ENCODE data around the gene SPACDR.
A peak's percentile ranks its signal among the peaks of the same experiment; 100 is the strongest.

The SPACDR gene

DNA sequence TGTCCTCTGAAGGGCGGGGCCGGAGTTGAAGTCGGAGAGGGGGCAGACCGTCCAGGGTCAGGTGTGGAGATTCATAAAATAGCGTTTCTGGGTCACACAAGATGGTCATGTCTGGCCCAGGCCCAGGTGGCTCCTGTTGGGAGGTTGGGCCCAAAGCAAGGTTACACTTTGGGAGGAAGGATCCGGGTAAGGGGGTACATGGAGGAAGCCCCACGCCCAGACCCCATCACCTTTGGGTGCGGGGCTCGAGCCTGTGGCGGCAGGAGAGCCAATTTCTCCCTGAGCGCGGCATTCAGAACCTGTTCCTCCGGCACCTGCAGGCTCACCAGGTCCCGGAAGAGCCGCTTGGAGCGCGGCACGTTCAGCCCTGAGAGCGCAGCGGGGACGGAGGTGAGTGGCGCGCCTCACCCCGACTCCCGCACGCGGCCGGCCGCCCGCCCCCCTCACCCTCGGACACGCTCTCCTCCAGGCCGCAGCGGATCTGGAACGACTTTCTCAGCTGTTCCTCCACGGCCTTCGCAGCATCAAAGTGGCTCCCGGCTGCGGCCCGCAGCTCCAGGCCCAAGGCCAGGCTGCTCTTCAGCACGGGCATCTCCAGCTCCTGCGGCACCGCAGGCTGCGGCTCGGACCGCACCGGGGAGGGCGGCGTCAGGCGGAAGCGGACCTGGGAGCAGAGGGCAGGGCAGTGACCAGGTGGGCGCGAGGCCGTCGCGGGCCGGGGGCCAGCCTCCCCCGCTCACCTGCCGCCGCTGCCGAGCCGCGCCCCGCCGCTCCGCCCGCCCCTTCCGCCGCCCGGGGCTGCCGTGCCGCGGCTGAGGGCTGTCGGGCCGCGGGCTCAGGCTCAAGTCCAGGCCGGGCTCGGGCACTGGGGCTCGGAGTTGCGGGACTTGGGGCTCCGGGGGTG, 28.4 kb downstream of the SPACDR start:
- TF ChIP-seq, protein P1, sequence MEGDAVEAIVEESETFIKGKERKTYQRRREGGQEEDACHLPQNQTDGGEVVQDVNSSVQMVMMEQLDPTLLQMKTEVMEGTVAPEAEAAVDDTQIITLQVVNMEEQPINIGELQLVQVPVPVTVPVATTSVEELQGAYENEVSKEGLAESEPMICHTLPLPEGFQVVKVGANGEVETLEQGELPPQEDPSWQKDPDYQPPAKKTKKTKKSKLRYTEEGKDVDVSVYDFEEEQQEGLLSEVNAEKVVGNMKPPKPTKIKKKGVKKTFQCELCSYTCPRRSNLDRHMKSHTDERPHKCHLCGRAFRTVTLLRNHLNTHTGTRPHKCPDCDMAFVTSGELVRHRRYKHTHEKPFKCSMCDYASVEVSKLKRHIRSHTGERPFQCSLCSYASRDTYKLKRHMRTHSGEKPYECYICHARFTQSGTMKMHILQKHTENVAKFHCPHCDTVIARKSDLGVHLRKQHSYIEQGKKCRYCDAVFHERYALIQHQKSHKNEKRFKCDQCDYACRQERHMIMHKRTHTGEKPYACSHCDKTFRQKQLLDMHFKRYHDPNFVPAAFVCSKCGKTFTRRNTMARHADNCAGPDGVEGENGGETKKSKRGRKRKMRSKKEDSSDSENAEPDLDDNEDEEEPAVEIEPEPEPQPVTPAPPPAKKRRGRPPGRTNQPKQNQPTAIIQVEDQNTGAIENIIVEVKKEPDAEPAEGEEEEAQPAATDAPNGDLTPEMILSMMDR (IDR thresholded peaks at IDR 0.05; ENCODE audit: low read depth, low read length), result no peak
- H3K4me3 ChIP-seq (ENCODE audit: low read depth, low read length), result peak overlapping the region; percentile 80

DNA sequence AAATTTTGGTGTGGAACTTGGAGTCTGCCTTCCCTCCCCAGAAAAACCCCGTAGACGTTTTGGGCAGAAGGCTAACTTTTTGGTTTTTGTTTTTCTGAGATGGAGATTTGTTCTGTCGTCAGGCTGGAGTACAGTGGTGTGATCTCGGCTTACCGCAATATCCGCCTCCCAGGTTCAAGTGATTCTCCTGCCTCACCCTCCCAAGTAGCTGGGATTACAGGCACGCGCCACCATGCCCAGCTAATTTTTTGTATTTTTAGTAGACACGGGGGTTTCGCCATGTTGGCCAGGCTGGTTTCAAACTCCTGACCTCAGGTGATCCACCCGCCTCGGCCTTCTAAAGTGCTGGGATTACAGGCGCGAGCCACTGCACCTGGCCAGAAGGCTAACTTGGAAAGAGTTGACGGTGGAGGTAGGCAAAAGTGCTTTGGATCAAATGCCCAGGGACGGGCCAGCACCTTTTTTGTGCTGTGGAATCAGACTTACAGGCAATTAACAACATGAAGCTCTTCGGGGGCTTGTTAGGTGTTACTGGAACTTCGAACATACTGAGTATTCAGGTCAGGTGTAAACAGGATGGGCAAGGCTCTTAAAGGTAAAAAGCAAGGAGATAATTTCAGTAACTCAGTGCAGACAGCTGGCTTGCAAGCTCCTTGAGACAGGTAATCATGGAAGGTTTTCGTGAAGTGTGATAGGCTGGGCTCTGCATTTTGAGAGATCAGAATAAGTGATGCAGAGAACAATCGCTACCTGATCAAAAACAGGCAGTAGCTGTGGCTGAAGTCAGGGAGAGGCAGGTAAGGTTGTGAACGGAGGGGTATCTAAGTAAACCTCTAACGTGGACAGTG, 29.5 kb downstream of the SPACDR start:
- TF ChIP-seq, protein P1 (IDR thresholded peaks at IDR 0.05; ENCODE audit: low read depth, low read length), result no peak
- peak overlapping the region; percentile 80 for H3K4me3 ChIP-seq (ENCODE audit: low read depth, low read length)

DNA sequence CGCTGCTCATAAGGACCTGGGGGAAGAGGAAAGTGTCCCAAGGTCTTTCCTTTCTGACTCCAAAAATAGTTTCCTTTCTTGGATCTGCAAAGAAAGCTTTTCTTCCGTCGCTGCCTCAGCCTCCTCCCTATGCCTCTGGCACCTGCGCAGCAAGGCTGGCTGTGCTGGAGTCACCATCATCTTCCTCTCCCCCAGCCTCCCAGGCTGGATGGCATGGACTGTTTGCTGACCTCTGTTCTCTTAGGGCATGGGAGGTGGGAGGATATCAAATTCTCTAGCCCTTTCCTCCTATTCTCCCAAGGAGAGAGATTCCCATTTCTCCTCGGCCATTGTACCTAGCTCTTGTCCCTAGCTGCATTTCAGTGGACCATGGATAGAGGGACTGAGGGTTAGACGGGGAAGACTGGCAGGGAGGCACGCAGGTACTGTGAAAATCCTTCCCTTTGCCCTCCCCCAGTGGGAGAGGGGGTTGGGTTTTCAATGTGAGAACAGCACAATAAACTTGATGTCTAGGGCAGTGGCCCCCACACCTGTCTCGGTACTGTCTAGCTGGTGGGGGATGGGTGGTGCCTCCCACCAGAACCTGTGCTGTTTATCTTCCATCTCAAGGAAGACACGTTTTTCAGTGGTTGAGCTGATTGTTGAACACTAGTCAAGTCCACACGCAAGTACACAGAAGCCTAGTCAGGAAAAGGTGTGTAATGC, 30.3 kb downstream of the SPACDR start:
- no peak overlapping the region for H3K4me3 ChIP-seq (ENCODE audit: low read depth, low read length)
- TF ChIP-seq, protein P1 (IDR thresholded peaks at IDR 0.05; ENCODE audit: low read depth, low read length), result no peak

DNA sequence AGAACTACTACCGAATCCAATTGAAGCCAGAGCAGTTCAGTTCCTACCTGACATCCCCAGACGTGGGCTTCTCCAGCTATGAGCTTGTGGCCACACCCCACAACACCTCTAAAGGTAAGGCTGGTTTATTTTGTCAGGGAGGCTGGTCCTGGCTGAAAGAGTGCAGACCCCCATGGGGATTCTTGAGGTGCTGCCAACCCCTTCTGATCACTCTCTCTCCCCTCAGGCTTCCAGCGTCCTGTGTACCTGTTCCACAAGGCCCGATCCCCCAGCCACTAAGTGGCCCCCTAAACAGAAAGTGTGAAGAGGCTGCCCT, 30.8 kb downstream of the SPACDR start:
- TF ChIP-seq, protein P1 (IDR thresholded peaks at IDR 0.05; ENCODE audit: low read depth, low read length), result no peak
- no peak overlapping the region for H3K4me3 ChIP-seq (ENCODE audit: low read depth, low read length)

DNA sequence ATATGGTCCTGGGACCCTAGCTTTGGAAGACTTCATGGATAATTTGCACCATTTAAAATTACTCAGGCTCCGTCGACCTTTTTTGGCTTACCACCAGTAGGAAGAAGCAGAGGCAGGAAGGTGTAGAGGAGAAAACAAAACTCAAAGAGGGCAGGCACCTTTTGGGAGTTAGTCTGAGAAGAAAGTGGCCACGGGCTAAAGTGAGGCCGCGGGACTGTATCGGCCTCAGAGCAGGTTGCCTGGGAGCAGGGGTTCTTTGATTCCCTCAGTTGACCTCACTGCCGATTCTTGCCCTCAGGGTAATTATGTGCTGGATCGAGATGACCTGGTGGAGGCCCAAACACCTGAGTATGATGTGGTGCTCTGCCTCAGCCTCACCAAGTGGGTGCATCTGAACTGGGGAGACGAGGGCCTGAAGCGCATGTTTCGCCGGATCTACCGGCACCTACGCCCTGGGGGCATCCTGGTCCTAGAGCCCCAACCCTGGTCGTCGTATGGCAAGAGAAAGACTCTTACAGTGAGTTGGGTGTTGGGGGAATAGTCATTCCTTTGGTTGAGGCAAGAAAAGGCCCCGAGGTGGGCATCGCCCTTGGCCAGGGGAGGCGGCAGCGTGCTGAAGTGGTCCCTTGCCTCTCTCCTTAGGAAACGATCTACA, 31.3 kb downstream of the SPACDR start:
- H3K4me3 ChIP-seq (ENCODE audit: low read depth, low read length), result no peak overlapping the region
- TF ChIP-seq, protein P1 (IDR thresholded peaks at IDR 0.05; ENCODE audit: low read depth, low read length), result no peak

DNA sequence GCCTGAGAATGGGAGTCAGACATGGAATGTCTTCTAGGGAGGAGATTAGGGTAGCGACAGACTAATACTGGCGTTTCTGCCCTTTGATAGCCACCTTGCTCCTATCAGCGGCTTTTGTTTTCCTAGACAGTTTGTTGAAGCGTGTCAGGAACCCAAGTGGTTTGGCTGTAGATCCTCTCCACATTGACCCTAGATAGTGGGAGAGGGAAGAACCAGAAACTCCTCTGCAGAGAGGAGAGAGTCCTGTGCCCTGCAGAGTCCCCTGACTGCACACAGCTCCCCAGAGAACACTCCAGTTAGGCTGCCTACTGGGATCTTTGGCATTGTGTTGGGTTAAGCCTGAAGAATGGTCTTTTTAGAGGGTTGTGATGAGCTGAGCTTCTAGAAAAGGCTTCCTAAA, 32.0 kb downstream of the SPACDR start:
- H3K4me3 ChIP-seq (ENCODE audit: low read depth, low read length), result no peak overlapping the region
- TF ChIP-seq, protein P1 (IDR thresholded peaks at IDR 0.05; ENCODE audit: low read depth, low read length), result no peak
